ENCODE results near the gene BMP15.

GRCh38 chrX:50941638-50942037 lies 31.1 kb downstream of the BMP15 start:
- no peak for TF ChIP-seq POLR2AphosphoS5 (IDR thresholded peaks at IDR 0.05; ENCODE audit: borderline replicate concordance, low read depth, low read length)
- TF ChIP-seq EZH2 (IDR thresholded peaks at IDR 0.05), result no peak
